HG03039 (cell line): Measurements from ENCODE around the gene C1orf94.

Experiments
- ATAC-seq: cut with Tn5 transposase; IDR thresholded peaks from one replicate; pipeline ENCODE4 v1.9.1; 2021; ENCODE audit warnings: mild to moderate bottlenecking, moderate library complexity; ENCODE audit not compliant: unreplicated experiment

The C1orf94 gene

GRCh38 chr1:34237151-34237815 is 60.6 kb downstream of the C1orf94 start:
- ATAC-seq, result no peak

- no peak for ATAC-seq
Measured at GRCh38 chr1:34245967-34246366, 69.3 kb downstream of the C1orf94 start.

DNA sequence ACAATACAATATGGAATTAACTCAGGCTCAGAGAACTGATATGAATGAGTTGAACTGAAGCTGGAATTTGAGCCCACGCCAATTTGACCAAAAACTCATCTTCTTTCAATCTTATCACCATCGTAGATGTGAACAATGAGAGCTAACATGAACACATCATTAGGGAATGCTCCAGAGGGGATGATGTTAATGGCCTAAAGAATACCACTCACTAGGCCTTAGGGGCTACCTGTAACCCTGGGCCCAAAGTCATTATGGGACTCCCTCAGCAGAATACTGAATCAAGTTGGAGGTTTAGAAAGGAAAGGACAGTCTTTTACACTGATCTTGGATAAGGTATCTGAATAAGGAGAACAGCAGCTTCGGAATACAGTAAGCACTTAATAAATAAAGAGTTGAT is 73.6 kb downstream of the C1orf94 start:
- no peak for ATAC-seq

DNA sequence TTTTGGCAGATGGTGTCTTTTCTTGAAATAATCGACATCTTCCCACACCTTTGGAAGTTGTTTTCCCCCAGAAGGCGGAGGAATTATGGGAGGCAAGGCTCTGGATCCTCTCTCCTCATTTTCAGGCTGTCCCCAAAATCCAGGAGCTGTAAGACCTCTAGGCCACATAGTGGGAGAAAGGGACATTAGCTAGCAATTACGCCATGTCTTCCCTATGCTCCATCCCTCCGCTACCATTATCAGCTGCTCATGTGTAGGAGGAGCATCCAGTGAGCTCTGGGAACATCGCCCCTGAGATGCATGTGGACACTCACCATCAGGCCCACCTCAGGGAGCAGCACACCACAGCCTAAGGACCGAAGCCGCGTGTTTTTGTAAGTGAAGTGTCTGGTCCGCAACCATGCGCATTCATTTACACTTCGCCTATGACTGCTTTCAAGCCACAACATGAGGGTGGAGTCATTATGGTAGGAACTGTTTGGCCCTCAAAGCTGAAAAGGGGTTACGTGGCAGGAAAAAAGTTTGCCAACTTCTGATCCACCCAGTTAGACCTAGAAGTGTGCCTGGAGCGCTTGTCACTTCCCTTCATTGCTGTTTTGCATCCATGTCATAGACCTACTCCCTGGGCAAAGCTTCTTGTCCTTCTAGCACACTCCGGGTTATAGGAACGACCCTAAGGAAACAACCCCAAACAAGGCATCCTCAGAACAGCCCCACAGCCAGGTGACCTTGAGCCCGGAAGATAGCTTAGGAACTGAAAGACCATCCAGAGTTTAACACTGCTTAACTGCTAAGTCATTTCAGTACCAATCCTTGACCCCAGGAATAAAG is 85.5 kb downstream of the C1orf94 start:
- ATAC-seq, result no peak

- no peak for ATAC-seq
Measured at GRCh38 chr1:34262921-34263320, 86.2 kb downstream of the C1orf94 start.

DNA sequence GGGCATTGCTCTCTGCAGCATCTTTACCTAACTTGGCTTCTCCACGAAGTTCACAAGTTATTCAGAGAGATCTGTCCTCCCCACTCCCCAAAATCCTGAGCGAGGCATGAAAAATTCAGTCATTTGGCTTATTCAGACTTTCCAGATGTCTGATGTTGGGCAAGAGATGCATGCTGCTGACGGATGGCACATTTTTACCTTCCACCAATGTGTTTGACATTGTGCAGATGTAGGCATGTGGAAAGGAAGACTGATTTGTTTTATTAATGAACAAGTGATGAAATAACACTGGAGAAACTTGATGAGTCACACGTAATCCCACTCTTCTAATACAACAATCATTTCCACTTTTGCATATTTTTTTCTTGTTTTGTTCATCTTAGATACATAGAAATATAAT is 86.7 kb downstream of the C1orf94 start:
- ATAC-seq, result no peak

DNA sequence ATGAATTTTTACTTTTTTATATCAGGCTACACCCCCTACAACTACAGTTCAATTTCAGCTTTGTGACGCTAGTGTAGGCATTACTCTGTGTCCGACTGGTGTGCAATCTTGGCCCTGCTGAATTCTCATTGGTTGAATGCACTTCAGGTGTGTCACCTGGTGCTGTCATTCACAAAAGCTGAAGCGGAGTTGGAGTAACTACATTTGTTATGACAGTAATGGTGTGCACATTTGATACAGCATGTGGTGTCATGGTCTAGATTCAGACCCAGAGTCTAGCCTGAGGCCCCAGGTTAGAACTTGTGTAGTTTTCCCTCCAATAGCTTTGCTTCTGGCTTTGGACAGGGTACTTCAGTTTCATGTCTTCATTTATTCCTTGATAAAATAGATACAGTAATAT is 88.7 kb downstream of the C1orf94 start:
- no peak for ATAC-seq

- ATAC-seq, result no peak
Measured at GRCh38 chr1:34266127-34266951, 89.6 kb downstream of the C1orf94 start.

DNA sequence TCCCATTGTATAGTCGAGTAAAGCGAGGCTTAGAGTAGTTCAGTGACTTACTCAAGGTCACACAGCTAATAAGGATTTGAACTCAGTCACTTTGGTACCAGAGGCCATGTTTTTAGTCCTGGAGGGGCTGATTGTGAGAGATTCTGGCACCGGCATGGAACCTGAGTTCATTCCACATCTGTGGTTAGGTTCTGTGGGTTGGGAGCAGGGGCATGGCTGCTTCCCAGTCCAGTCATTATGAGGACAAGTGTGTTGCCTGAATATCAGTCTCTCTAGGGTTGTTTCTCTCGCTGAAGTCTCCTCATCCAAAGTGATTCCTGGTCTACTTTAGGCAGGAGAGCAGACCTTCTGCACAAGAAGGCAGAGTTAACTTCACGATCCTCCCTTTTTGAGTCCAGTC is 90.6 kb downstream of the C1orf94 start:
- no peak for ATAC-seq

DNA sequence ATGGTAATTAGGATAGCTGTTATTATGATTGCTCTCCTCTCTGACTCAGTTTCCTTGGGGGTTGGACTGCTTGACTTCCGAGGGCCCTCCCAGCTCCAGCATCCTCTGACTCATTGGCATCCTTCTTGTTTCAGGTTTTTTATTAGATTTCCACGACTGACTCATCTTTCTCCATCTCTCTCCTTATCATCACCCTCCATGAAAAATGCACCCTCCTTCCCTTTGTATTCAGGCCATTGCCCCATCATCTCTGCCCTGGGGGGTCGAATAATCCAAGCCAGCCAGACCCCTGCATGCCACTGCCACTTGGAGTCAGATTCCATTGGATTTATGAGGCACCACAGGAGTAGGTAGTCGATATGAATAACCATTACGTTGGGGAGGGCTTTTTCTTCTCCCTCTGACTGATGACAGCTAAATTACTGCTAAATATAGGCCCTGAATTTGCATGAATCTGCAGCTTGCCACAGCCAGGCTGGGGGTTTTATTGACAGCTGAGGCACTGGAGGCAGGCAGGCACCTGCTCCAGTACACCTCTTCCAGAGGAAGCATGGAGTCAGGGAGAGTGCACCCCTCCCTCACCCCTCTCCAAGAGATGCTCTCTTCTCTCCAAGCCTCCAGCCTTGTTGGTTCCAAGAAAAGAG is 91.7 kb downstream of the C1orf94 start:
- no peak for ATAC-seq
